NOMO-1 treated with dmso at 0.1 percent for 144 hours (cell line): Measurements from ENCODE around the gene NTM.

Experiments
- DNase-seq: peaks from one replicate; lab custom pipeline; 2025; ENCODE audit not compliant: unreplicated experiment; lab: John Stamatoyannopoulos, UW

Gene NTM

GRCh38 chr11:131683666-131684065 lies 313.3 kb downstream of the NTM start:
- DNase-seq, result no peak

- no peak for DNase-seq
These were observed 314.0 kb downstream of the NTM start for GRCh38 chr11:131684111-131685060.

DNA sequence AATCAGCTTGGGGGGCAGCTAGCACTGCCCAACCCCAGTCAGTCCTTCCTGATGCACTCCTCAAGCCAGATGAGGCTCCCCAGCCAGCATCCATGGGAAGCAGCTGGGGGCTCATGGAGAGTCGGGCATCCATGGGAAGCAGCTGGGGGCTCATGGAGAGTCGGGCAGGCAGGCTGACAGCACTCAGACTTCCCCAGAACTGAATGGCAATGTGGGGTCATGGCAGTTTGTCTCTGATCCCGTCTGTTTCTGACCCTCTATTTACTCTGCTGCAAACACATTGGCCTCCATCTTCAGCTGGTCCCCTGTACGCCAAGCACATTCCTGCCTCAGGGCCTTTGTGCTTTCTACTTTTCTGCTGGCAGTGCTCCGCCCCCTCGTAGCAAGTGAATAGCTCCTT lies 314.8 kb downstream of the NTM start:
- no peak for DNase-seq

DNA sequence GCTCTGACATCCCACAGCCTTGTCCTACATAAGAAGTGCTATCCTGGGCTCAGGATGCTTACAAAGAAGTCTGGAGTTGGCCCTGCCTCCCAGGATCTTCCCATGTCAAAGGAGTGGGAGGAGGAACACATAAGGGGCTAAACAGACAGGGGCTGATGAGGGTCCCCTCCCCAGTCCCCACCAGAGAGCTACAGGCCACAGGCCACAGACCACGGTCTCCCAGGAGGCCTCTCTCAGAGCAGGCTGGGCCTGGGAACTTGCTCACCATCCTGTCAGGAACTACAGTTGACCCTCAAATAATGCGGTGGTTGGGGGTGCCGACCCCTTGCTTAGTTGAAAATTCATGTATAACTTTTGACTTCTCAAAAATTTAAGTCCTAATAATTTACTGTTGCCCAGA lies 315.5 kb downstream of the NTM start:
- no peak for DNase-seq

- DNase-seq, result no peak
These were observed 316.4 kb downstream of the NTM start for GRCh38 chr11:131686836-131687235.

DNA sequence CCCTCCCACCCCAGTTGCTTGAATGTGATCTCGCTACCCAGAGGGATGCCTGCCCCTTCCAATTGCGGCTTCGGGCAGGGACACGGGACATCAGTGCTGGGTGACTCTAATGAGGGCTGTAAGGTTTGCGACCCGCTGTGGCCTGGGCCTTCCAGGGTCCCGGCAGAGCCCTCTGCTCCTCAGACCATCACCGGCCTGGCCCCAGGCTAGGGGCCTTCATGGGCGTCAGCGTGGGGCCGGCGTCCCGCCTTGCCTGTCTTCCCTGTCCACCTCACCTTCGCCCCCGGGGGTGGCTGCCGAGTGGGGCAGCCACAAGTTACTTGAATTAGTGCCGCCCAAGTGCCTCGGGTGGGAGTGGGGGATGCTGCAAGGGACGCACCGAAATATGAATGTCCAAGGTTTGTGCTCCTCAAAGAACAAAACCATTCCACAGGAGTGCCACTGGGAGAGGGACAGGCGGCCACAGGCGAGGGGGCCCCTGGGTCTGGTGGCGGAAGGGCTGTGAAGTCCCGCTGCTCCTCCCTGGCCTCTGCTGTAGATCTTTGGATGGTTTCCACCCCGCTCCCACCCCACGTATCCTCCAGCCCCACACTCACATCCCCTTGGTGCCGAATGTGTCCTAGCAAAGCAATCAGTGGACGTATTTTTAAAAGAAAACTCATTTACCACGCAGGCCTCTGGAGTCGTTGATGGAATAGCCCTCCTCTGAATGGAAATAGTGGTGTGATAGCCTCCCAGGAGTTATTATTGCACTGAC lies 317.1 kb downstream of the NTM start:
- no peak for DNase-seq

DNA sequence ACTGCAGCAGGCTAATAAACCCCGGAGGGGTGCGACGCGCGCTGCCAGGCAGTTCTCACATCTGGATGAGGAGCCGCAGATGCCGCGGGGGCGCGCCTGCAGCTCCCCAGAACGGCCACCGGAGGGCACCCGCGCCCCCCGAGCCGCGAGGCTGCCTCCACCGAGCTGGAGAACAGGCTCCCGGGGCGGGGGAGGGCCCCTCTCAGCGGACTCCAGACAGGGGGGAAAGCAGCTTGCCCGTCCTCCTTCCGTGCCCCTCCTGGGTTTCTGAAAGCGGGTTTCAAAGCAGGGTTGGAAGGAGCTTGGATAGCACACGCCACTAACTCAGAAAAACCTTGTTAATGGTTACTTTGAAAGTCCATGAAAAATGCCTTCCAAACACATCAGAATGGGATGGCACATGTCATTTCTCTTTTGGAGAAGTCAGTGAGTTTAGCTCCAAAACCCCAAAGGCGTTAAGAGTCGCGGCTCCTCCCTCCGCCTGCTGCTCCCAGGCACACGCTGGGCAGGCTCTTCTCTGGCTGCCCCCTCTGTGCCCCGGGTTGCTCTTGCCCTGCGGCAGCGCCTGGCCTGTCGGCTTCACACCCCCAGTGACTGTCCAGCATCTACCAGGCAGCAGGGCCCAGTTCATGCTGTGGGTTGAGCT lies 317.8 kb downstream of the NTM start:
- DNase-seq, result no peak

DNA sequence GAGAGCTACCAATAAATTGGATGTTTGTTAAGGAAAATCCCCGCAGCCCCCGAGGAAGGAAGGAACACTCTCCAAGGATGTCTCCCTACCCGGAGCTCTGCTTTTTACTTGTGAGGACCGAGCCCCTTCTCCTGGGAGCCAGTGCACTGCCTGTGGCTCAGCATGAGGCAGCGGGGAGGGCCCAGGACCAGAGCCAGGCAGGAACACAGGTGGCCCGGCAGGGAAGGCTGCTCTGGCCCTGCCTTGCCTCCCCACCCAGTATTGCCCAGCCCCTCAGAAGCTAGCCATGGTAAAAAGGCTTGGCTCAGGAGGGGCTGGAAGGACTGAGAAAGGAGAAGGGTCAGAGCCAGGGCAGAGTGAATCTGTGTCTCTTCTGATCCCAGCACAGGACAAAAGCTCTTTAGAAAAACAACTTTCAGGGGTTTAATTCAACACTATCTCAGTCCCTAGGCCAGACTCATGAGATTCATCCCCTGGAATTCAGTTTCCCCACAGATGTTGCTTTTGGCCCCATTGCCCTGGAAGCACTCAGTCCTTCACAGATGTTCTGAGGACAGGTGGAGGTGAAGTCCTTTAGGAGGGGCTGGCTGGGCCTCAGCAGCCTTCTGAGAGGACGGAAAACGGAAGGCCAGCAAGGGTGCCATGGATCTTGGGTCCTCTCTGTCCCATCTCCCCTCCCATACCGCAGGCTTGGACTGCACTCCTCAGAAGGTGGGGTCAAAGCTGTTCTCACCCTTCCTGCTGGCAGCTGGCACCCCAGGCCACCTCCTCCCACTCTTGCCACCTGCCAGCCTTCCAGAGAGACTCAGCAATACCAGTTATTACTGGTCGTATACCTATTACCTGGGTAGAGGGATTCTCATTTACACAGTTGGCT lies 318.9 kb downstream of the NTM start:
- DNase-seq, result no peak

- no peak for DNase-seq
These were observed 319.9 kb downstream of the NTM start for GRCh38 chr11:131690362-131690761.

- DNase-seq, result no peak
These were observed 320.4 kb downstream of the NTM start for GRCh38 chr11:131690776-131691175.

- no peak for DNase-seq
These were observed 321.0 kb downstream of the NTM start for GRCh38 chr11:131691181-131692041.

GRCh38 chr11:131692151-131692550 lies 321.7 kb downstream of the NTM start:
- DNase-seq, result no peak

GRCh38 chr11:131692961-131693360 lies 322.5 kb downstream of the NTM start:
- no peak for DNase-seq

DNA sequence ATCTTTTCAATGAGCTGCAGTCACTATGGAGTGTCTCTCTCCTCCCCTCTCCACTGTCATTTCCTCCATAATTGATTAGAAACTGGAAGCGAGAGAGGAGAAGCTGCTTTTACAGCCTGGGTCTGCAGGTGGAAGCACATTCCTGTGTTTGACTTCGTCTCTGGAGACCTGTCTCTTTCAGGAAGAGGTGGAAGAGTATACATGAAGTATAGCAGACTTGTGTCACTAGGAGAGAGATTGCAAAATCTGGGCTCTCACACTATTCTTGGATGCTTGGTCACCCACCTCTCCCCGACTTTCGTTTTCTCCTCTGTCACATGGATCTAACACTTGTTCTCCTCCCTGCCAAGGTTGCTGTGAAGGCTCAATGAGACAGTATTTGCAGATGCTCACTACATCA lies 323.3 kb downstream of the NTM start:
- no peak for DNase-seq

DNA sequence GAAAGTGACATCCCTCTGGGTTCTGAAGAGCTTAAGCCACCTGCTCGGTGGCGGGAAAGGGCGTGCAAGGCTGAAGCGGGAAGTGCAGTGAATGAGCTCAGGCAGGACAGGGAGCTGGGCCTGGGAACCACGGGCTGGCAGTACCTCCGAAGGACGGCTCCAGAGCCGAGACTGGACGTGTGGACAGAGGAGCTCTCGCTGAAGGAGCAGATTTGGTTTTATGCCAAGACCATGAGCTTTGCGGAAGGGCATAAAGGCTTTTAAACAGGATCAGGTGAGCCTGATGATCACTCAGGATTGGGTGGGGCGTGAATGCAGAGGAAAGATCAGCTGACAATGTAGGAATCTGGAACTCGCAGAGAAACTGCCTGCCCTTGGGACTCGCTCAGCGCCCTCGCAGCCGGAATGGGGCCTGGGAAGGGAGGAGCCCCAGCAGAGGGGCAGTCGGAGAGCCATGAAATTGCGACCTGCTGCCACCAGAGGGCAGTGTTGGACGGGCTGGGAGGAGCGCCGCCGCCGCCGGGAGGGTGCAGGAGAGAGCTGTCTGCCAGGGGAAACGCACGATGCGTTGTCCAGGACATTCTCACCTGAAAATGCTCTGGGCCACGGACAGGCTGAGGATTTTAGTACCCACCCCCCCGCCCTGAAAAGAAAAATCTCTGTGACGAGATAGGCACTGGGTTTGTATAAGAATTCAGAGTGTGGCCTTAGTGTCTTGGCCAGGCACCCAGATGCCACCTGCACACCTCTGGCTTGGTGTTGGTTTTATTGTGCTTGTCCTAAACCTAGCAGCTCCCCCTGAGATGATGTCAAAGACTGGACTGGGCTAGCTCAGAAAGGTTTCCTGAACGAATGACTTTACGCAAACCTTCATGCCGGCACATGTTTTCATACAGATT lies 324.4 kb downstream of the NTM start:
- DNase-seq, result peak; percentile 43

GRCh38 chr11:131695889-131696429 lies 325.5 kb downstream of the NTM start:
- DNase-seq, result no peak

DNA sequence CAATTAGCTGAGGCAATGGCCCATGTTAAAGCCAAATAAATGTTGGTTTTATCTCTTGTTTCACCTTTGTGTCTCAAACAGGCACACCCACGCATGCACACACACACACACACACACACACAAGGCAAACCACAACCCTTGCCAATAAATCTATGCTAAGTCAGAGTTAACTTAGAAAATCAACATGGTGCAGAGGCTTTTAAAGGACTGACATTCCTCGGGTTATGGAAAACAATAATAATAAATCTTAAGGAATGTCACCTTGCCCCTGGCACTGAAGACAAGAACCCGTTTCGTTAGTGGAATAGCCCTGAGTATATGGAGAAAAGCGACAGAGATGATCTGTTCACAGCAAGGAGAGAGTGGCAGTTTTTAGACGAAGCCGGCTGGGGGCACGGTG lies 326.3 kb downstream of the NTM start:
- DNase-seq, result no peak

- no peak for DNase-seq
These were observed 332.9 kb downstream of the NTM start for GRCh38 chr11:131703311-131703710.
